H1 (cell line): ENCODE data around the gene FUBP3. TPM values are rescaled to one million over a fixed set of nuclear protein-coding genes. Genes with fewer than 3 reads are reported as not detected.

Experiments used
- CTCF ChIA-PET: fragments of 300-600 bp; sonication (Branson Sonifier 250); formaldehyde crosslinking; loops from one replicate; lab custom pipeline; 2021; ENCODE audit not compliant: partially characterized antibody; lab: Charles Lee
- POLR2A ChIA-PET: fragments of 300-600 bp; sonication (Branson Sonifier 250); formaldehyde crosslinking; loops from one replicate; lab custom pipeline; 2021; ENCODE audit warnings: inconsistent platforms; ENCODE audit not compliant: partially characterized antibody; lab: Charles Lee
- DNase-seq, 2 experiments: peaks; one replicate each; pipeline versions ENCODE4 v3.0.0 to v3.0.0-alpha.2; 2010 to 2022; ENCODE audit warnings: low spot score in 2 of 2, low read depth in 1 of 2, mixed read lengths in 1 of 2
- FAIRE-seq: peaks from 2 replicates; lab custom pipeline; 2011; peaks lifted over from hg19 to GRCh38; lab: Jason Lieb, UNC
- H2AFZ ChIP-seq: 2 replicates; pipeline ENCODE4 v1.8.1; 2012; ENCODE audit warnings: low read length, inconsistent platforms
- H2AK5ac ChIP-seq: 2 replicates; pipeline ENCODE4 v1.6.1; 2013; ENCODE audit warnings: low read depth, low read length
- H2BK120ac ChIP-seq: replicated peaks from 2 replicates; pipeline ENCODE3; 2013; ENCODE audit warnings: low read depth, low read length, inconsistent platforms
- H2BK12ac ChIP-seq: 2 replicates; pipeline ENCODE4 v1.6.1; 2013; ENCODE audit warnings: low read depth, low read length
- H2BK15ac ChIP-seq: 2 replicates; pipeline ENCODE4 v1.6.1; 2013; ENCODE audit warnings: low read length
- H2BK20ac ChIP-seq: 2 replicates; pipeline ENCODE4 v1.6.1; 2013; ENCODE audit warnings: low read length
- H2BK5ac ChIP-seq: 2 replicates; pipeline ENCODE4 v1.6.1; 2013; ENCODE audit warnings: low read depth, low read length
- H3K14ac ChIP-seq: 2 replicates; pipeline ENCODE4 v1.6.1; 2013; ENCODE audit warnings: inconsistent platforms; ENCODE audit not compliant: insufficient read length
- H3K18ac ChIP-seq: 2 replicates; pipeline ENCODE4 v1.6.1; 2013; ENCODE audit warnings: low read length; ENCODE audit errors: extremely low read depth
- H3K23ac ChIP-seq: 2 replicates; pipeline ENCODE4 v1.6.1; 2013; ENCODE audit warnings: inconsistent platforms; ENCODE audit not compliant: insufficient read length
- H3K23me2 ChIP-seq: 2 replicates; pipeline ENCODE4 v1.6.1; 2013; ENCODE audit warnings: low read depth, low read length
- H3K27ac ChIP-seq: 2 replicates; pipeline ENCODE4 v1.6.1; 2011; ENCODE audit warnings: low read depth, low read length, inconsistent platforms
- H3K27me3 ChIP-seq, 4 experiments: replicated peaks in 1 of 4; 1 replicate in 1 of 4; 2 replicates in 3 of 4; pipeline versions ENCODE4 v1.6.1 to v1.8.1; 2011 to 2013; ENCODE audit warnings: low read length in 3 of 4, mild to moderate bottlenecking in 3 of 4, inconsistent platforms in 2 of 4, mixed read lengths in 2 of 4, moderate library complexity in 1 of 4; ENCODE audit not compliant: control insufficient read depth in 3 of 4, insufficient read depth in 3 of 4; ENCODE audit errors: extremely low read depth in 1 of 4
- H3K36me3 ChIP-seq, 4 experiments: 2 replicates each; pipeline versions ENCODE4 v1.6.1 to v1.8.1; 2011 to 2013; ENCODE audit warnings: mild to moderate bottlenecking in 4 of 4, low read length in 3 of 4, moderate library complexity in 2 of 4, control low read depth in 1 of 4, inconsistent platforms in 1 of 4; ENCODE audit not compliant: insufficient read depth in 4 of 4, control insufficient read depth in 2 of 4
- H3K4ac ChIP-seq: replicated peaks from 2 replicates; pipeline ENCODE3; 2013; ENCODE audit warnings: low read length, low read depth, mixed read lengths, inconsistent platforms; ENCODE audit not compliant: insufficient read length
- H3K4me1 ChIP-seq, 4 experiments: replicated peaks in 1 of 4; 1 replicate in 1 of 4; 2 replicates in 3 of 4; pipeline versions ENCODE4 v1.6.1 to v1.8.1; 2011 to 2013; ENCODE audit warnings: low read length in 3 of 4, inconsistent platforms in 2 of 4, mixed read lengths in 1 of 4; ENCODE audit not compliant: insufficient read depth in 4 of 4, control insufficient read depth in 3 of 4
- H3K4me2 ChIP-seq, 2 experiments: 2 replicates each; pipeline versions ENCODE4 v1.6.1 to v1.8.1; 2011 to 2013; ENCODE audit warnings: low read depth in 2 of 2, low read length in 2 of 2, control low read depth in 1 of 2, inconsistent platforms in 1 of 2, mild to moderate bottlenecking in 1 of 2; ENCODE audit not compliant: insufficient read depth in 1 of 2
- H3K4me3 ChIP-seq, 4 experiments: fragments of 200-600, 300-600 bp in 1 of 4; sonication (generic), shearing (Covaris generic), sonication (Bioruptor Twin) in 1 of 4; 2 replicates each; pipeline versions ENCODE4 v1.5.1 to v1.8.1; 2011 to 2016; ENCODE audit warnings: low read length in 4 of 4, low read depth in 3 of 4, control low read depth in 2 of 4, inconsistent platforms in 2 of 4, mild to moderate bottlenecking in 2 of 4, mixed read lengths in 1 of 4, moderate library complexity in 1 of 4; ENCODE audit not compliant: insufficient read depth in 2 of 4; ENCODE audit errors: extremely low read depth in 1 of 4
- H3K56ac ChIP-seq: replicated peaks from 2 replicates; pipeline ENCODE3; 2013; ENCODE audit warnings: low read depth, mild to moderate bottlenecking, mixed read lengths, low read length, inconsistent platforms; ENCODE audit not compliant: insufficient read length
- H3K79me1 ChIP-seq: 2 replicates; pipeline ENCODE4 v1.6.1; 2013; ENCODE audit warnings: low read depth, low read length, control low read depth
- H3K79me2 ChIP-seq, 2 experiments: 2 replicates each; pipeline versions ENCODE4 v1.6.1 to v1.8.1; 2012 to 2013; ENCODE audit warnings: low read length in 2 of 2, mild to moderate bottlenecking in 2 of 2, inconsistent platforms in 1 of 2; ENCODE audit not compliant: insufficient read depth in 2 of 2, control insufficient read depth in 1 of 2
- H3K9ac ChIP-seq, 4 experiments: replicated peaks in 1 of 4; 1 replicate in 1 of 4; 2 replicates in 3 of 4; pipeline versions ENCODE4 v1.6.1 to v1.8.1; 2011 to 2013; ENCODE audit warnings: low read depth in 3 of 4, low read length in 3 of 4, control low read depth in 2 of 4, mild to moderate bottlenecking in 2 of 4, moderate library complexity in 2 of 4, inconsistent platforms in 1 of 4; ENCODE audit errors: extremely low read depth in 1 of 4
- H3K9me3 ChIP-seq, 2 experiments: 2 replicates each; pipeline versions ENCODE4 v1.6.1 to v1.8.1; 2012 to 2013; ENCODE audit warnings: mild to moderate bottlenecking in 2 of 2, moderate library complexity in 2 of 2, control low read depth in 1 of 2, inconsistent platforms in 1 of 2, low read depth in 1 of 2, low read length in 1 of 2, mixed read lengths in 1 of 2; ENCODE audit not compliant: insufficient read depth in 2 of 2
- H4K20me1 ChIP-seq, 2 experiments: replicated peaks in 1 of 2; 2 replicates each; pipeline versions ENCODE3 to v1.8.1; 2011 to 2013; ENCODE audit warnings: inconsistent platforms in 2 of 2, low read length in 2 of 2, mild to moderate bottlenecking in 1 of 2; ENCODE audit not compliant: insufficient read depth in 2 of 2, control insufficient read depth in 1 of 2
- H4K5ac ChIP-seq: 2 replicates; pipeline ENCODE4 v1.6.1; 2013; ENCODE audit warnings: low read length, low read depth, mixed read lengths, inconsistent platforms; ENCODE audit not compliant: insufficient read length
- H4K8ac ChIP-seq: 2 replicates; pipeline ENCODE4 v1.8.0; 2013; ENCODE audit warnings: mild to moderate bottlenecking, moderate library complexity, low read length, inconsistent platforms; ENCODE audit not compliant: insufficient read depth; ENCODE audit errors: extremely low read depth
- H4K91ac ChIP-seq: replicated peaks from 2 replicates; pipeline ENCODE3; 2013; ENCODE audit warnings: low read length, mixed read lengths, inconsistent platforms; ENCODE audit not compliant: insufficient read length
- BACH1 ChIP-seq: IDR thresholded peaks from 2 replicates; pipeline ENCODE4 v1.6.1; 2012; ENCODE audit warnings: low read length, improper control_type of control experiment
- EZH2 ChIP-seq: fragments of 200-600 bp; sonication (generic); IDR thresholded peaks from 2 replicates; pipeline ENCODE4 v1.7.1; 2012; ENCODE audit warnings: low read depth, mild to moderate bottlenecking, moderate library complexity, low read length, inconsistent platforms; ENCODE audit not compliant: severe bottlenecking
- RBBP5 ChIP-seq: IDR thresholded peaks from 2 replicates; pipeline ENCODE4 v1.7.1; 2012; ENCODE audit warnings: low read depth, mild to moderate bottlenecking, inconsistent platforms, low read length, moderate library complexity, borderline replicate concordance
- SIRT6 ChIP-seq: IDR thresholded peaks from one replicate; pipeline ENCODE4 v1.7.1; 2012; ENCODE audit warnings: low read length, inconsistent platforms
- WGBS, 2 experiments: shearing (Covaris generic) in 1 of 2; methylation state at CpG; one replicate each; pipeline versions ENCODE4 v1.1.6 to v1.1.7; 2013 to 2015; ENCODE audit warnings: low lambda C conversion rate in 2 of 2, mixed read lengths in 2 of 2, inconsistent platforms in 1 of 2, low coverage in 1 of 2, missing lambda C conversion rate in 1 of 2; ENCODE audit not compliant: insufficient replicate concordance in 2 of 2, insufficient coverage in 1 of 2, insufficient read length in 1 of 2; ENCODE audit errors: extremely low coverage in 1 of 2, missing lambda C conversion rate in 1 of 2; 5-methylcytosine and 5-hydroxymethylcytosine counted together
- polyA plus RNA-seq, 7 experiments: library from polyadenylated mRNA; depleted of rRNA in 3 of 7; stranded (reverse) in 5 of 7; unstranded in 2 of 7; fragments of >200 nt in 5 of 7; fragments of 200-250 nt in 2 of 7; gene quantifications; 1 replicate in 5 of 7; 2 replicates in 1 of 7; 4 replicates in 1 of 7; pipeline versions ENCODE4 v1.2.1 to v1.2.3, GENCODE V29; 2011 to 2013; ENCODE audit warnings: missing spikeins in 2 of 7, mixed read lengths in 2 of 7
- total RNA-seq: library from RNA; stranded (reverse); fragmentation: NEBNext Ultra II Directional; extraction: Animal tissue kit (Norgen Biotek cat#: 25700); gene quantifications from 2 replicates; pipeline ENCODE4 v1.2.1, GENCODE V29; 2021

FUBP3 gene
- total and polyA plus RNA-seq, 2 of the 8 experiments (the other 6 are each of a cell fraction or from before 2014, with no cell fraction given), result 23.7 to 76.4 TPM

- H2BK5ac ChIP-seq, result no peak overlapping the region
- no peak for DNase-seq
- CTCF ChIA-PET, result interaction anchor here (0.9 to 1.6 kb wide), 2 partner anchors 10 to 75 kb away, joined by 3 to 4 read pairs; no protein-coding TSS in a partner anchor
Measured at GRCh38 chr9:130542038-130542437, 37.3 kb upstream of the FUBP3 start.

More at GRCh38 chr9:130542038-130542437, 37.3 kb upstream of the FUBP3 start:
- Histone ChIP-seq H3K4me1 (peaks cover 0 to 20% (median 5%) of the 10 kb centered on the region in 4 experiments; a peak in 4 of 7 replicates), H4K91ac (no peak overlapping the region), H3K4ac (no peak overlapping the region), H2BK12ac (no peak overlapping the region), H2AK5ac (no peak overlapping the region), H3K18ac (no peak overlapping the region), H3K79me1 (no peaks in the 10 kb centered on the region; the same call in 1 of the 2 replicates), H4K20me1 (no peaks in the 10 kb centered on the region), H3K79me2 (no peaks in the 10 kb centered on the region), H3K56ac (no peak overlapping the region), H3K36me3 (no peaks in the 10 kb centered on the region), H3K23me2 (no peaks in the 10 kb centered on the region; the same call in 1 of the 2 replicates), H2AFZ (no peak overlapping the region), H3K27me3 (peaks cover 0 to 8% (median 5%) of the 10 kb centered on the region in 4 experiments; a peak in 4 of 7 replicates), H3K23ac (no peak overlapping the region), H3K14ac (no peak overlapping the region)
- POLR2A ChIA-PET, result interaction anchor here (1.7 kb wide), 1 partner anchor 15 kb away, joined by 5 read pairs; no protein-coding TSS in a partner anchor
- 71% methylated on average over 5 of the region's 5 CpGs; no CpG with 5 or more reads in 1 of the 2 experiments for WGBS, 2 experiments
- no peak for FAIRE-seq
- TF ChIP-seq RBBP5 (no peak), SIRT6 (no peak), EZH2 (no peak), BACH1 (no peak)
- TF ChIP-seq, all 59 proteins: peak for 0
- Histone ChIP-seq H3K9ac (no peak overlapping the region), H4K5ac (no peak overlapping the region), H3K4me2 (no peak overlapping the region), H2BK120ac (no peak overlapping the region), H3K4me3 (no peak overlapping the region), H3K9me3 (no peaks in the 10 kb centered on the region), H2BK15ac (no peak overlapping the region), H2BK20ac (no peak overlapping the region), H3K27ac (no peak overlapping the region), H4K8ac (no peak overlapping the region)
